GM12878 (cell line): ENCODE data around the gene FRS3. TPM values are rescaled to one million over a fixed set of nuclear protein-coding genes. Genes with fewer than 3 reads are reported as not detected.
"Not testable (repeated sequence)": the region's sequence is repeated elsewhere in the genome, so short reads cannot be mapped to it uniquely, and the experiment has no call there.

Source experiments
- ATAC-seq: fragments of 200-7000 bp; cut with Tn5 transposase; 3 replicates; pipeline ENCODE4 v1.9.1; 2020; ENCODE audit warnings: mild to moderate bottlenecking, moderate library complexity
- BruUV-seq: library from RNA; stranded (reverse); fragments of 400-500 nt; replicated peaks from 2 replicates; lab custom pipeline; 2021; lab: Mats Ljungman, UMichigan
- CTCF ChIA-PET: fragments of 300-600 bp; sonication (Branson Sonifier 250); formaldehyde crosslinking; extraction: SDS; loops from one replicate; lab custom pipeline; 2021; ENCODE audit warnings: inconsistent platforms; lab: Yijun Ruan, JAX
- POLR2A ChIA-PET: fragments of 350-600 bp; formaldehyde crosslinking; extraction: SDS; loops from one replicate; lab custom pipeline; 2021; ENCODE audit warnings: inconsistent platforms; lab: Charles Lee
- RAD21 ChIA-PET: fragments of 300-600 bp; sonication (Branson Sonifier 250); formaldehyde crosslinking; loops from one replicate; lab custom pipeline; 2023; ENCODE audit warnings: antibody characterized with exemption; ENCODE audit not compliant: unreplicated experiment; lab: Charles Lee
- SMC1A ChIA-PET: fragments of 300-600 bp; sonication (Branson Sonifier 250); formaldehyde crosslinking; loops from one replicate; lab custom pipeline; 2023; ENCODE audit not compliant: unreplicated experiment, uncharacterized antibody; lab: Charles Lee
- DNase-seq: peaks from one replicate; pipeline ENCODE4 v3.0.0-alpha.2; 2011; ENCODE audit warnings: low read depth, low spot score
- FAIRE-seq: peaks from 3 replicates; lab custom pipeline; 2011; peaks lifted over from hg19 to GRCh38; lab: Jason Lieb, UNC
- H2AFZ ChIP-seq: 2 replicates; pipeline ENCODE4 v1.6.0; 2011; ENCODE audit warnings: low read depth, low read length, control low read depth; ENCODE audit not compliant: control insufficient read depth
- H3K27ac ChIP-seq: 2 replicates; pipeline ENCODE4 v1.5.1; 2011; ENCODE audit warnings: control low read depth; ENCODE audit not compliant: control insufficient read depth, insufficient read depth
- H3K27me3 ChIP-seq, 2 experiments: replicated peaks in 1 of 2; 2 replicates each; pipeline versions ENCODE4 v1.6.0 to v1.6.1; 2011; ENCODE audit warnings: low read length in 1 of 2; ENCODE audit not compliant: control insufficient read depth in 2 of 2, insufficient read depth in 2 of 2
- H3K36me3 ChIP-seq, 2 experiments: 2 replicates each; pipeline ENCODE4 v1.5.1; 2011; ENCODE audit warnings: low read length in 1 of 2; ENCODE audit not compliant: control insufficient read depth in 2 of 2, insufficient read depth in 2 of 2
- H3K4me1 ChIP-seq: 2 replicates; pipeline ENCODE4 v1.6.1; 2011; ENCODE audit warnings: mild to moderate bottlenecking, low read length, moderate library complexity, mixed read lengths; ENCODE audit not compliant: control insufficient read depth, insufficient read depth
- H3K4me2 ChIP-seq: 2 replicates; pipeline ENCODE4 v1.6.0; 2011; ENCODE audit warnings: control low read depth; ENCODE audit not compliant: control insufficient read depth, insufficient read depth
- H3K4me3 ChIP-seq: fragments of 200-600 bp; sonication (generic); 2 replicates; pipeline ENCODE4 v1.5.1; 2016
- H3K79me2 ChIP-seq: 2 replicates; pipeline ENCODE4 v1.6.0; 2011; ENCODE audit warnings: low read length; ENCODE audit not compliant: control insufficient read depth, insufficient read depth
- H3K9ac ChIP-seq: 2 replicates; pipeline ENCODE4 v1.8.0; 2011; ENCODE audit warnings: low read length, control low read depth, mixed read lengths; ENCODE audit not compliant: control insufficient read depth, insufficient read depth
- H3K9me3 ChIP-seq: replicated peaks from 3 replicates; pipeline ENCODE4 v1.5.1; 2011; ENCODE audit warnings: mild to moderate bottlenecking, low read length; ENCODE audit not compliant: control insufficient read depth, insufficient read depth
- H4K20me1 ChIP-seq: 2 replicates; pipeline ENCODE4 v1.6.0; 2011; ENCODE audit not compliant: control insufficient read depth, insufficient read depth
- CBX3 ChIP-seq: fragments of 200-600 bp; sonication (generic); IDR thresholded peaks from 2 replicates; pipeline ENCODE4 v1.6.1; 2016; ENCODE audit warnings: low read depth, borderline replicate concordance
- CEBPB ChIP-seq, 2 experiments: fragments of 150-350 bp in 1 of 2; IDR thresholded peaks; 2 replicates each; pipeline ENCODE4 v1.6.1; 2012 to 2014; ENCODE audit warnings: low read depth in 2 of 2, low read length in 2 of 2, borderline replicate concordance in 1 of 2, inconsistent platforms in 1 of 2
- HDAC6 ChIP-seq: fragments of 200-600 bp; sonication (generic); IDR thresholded peaks from one replicate; pipeline ENCODE4 v1.8.0; 2017; ENCODE audit warnings: antibody characterized with exemption; ENCODE audit not compliant: unreplicated experiment
- MYC ChIP-seq: IDR thresholded peaks from 2 replicates; pipeline ENCODE4 v1.6.1; 2011; ENCODE audit warnings: mild to moderate bottlenecking, low read length, moderate library complexity, inconsistent platforms; ENCODE audit not compliant: insufficient read depth, insufficient replicate concordance, insufficient read length, severe bottlenecking
- RFX5 ChIP-seq: IDR thresholded peaks from 2 replicates; pipeline ENCODE4 v1.6.1; 2011; ENCODE audit warnings: low read depth, low read length, improper control_type of control experiment
- SMARCA5 ChIP-seq: fragments of 450-650 bp; IDR thresholded peaks from 2 replicates; pipeline ENCODE4 v1.6.1; 2017; ENCODE audit warnings: mild to moderate bottlenecking
- YY1 ChIP-seq: IDR thresholded peaks from 2 replicates; pipeline ENCODE4 v1.6.1; 2011; ENCODE audit warnings: low read depth, mild to moderate bottlenecking, low read length
- WGBS: methylation state at CpG from one replicate; pipeline ENCODE4 v1.1.6; 2016; ENCODE audit warnings: low lambda C conversion rate; ENCODE audit not compliant: insufficient replicate concordance, insufficient coverage; ENCODE audit errors: missing lambda C conversion rate; 5-methylcytosine and 5-hydroxymethylcytosine counted together
- in situ Hi-C: fragments of 300-500 bp; cut with MboI; formaldehyde crosslinking; loops from 9 replicates; pipeline ENCODE4 v1.14.3; 2018; ENCODE audit warnings: mixed read lengths
- intact Hi-C: fragments of 100-400 bp; cut with micrococcal nuclease; formaldehyde crosslinking; loops from one replicate; pipeline ENCODE4 v1.14.2; 2022; ENCODE audit not compliant: unreplicated experiment
- polyA plus RNA-seq, 11 experiments: library from polyadenylated mRNA; depleted of rRNA in 4 of 11; unstranded in 6 of 11; stranded (reverse) in 5 of 11; fragments of >200 nt; fragmentation: Nextera tagmentation in 4 of 11; fragmentation: Illumina TruSeq in 1 of 11; extraction: Ambion mirVana in 4 of 11; extraction: Trizol in 1 of 11; gene quantifications; 1 replicate in 1 of 11; 2 replicates in 10 of 11; pipeline versions ENCODE4 v1.2.1 to v1.2.3, GENCODE V29; 2011 to 2016; ENCODE audit warnings: inconsistent platforms in 2 of 11, missing spikeins in 2 of 11, low read depth in 1 of 11
- total RNA-seq, 4 experiments: library from RNA; depleted of rRNA in 3 of 4; stranded (reverse); fragments of >200 nt in 3 of 4; fragmentation: Illumina TruSeq in 1 of 4; extraction: Trizol in 1 of 4; gene quantifications; 2 replicates each; pipeline versions ENCODE4 v1.2.1 to v1.2.3, GENCODE V29; 2013 to 2021
- TF ChIP-seq, protein P1 (sequence below): IDR thresholded peaks from 2 replicates; pipeline ENCODE4 v1.6.1; 2012; ENCODE audit warnings: low read depth, low read length, improper control_type of control experiment

FRS3 gene
- total and polyA plus RNA-seq, 10 of the 15 experiments (the other 5 are each of a cell fraction or from before 2014, with no cell fraction given) = 0.05 to 3.4 (median 1.5) TPM

DNA sequence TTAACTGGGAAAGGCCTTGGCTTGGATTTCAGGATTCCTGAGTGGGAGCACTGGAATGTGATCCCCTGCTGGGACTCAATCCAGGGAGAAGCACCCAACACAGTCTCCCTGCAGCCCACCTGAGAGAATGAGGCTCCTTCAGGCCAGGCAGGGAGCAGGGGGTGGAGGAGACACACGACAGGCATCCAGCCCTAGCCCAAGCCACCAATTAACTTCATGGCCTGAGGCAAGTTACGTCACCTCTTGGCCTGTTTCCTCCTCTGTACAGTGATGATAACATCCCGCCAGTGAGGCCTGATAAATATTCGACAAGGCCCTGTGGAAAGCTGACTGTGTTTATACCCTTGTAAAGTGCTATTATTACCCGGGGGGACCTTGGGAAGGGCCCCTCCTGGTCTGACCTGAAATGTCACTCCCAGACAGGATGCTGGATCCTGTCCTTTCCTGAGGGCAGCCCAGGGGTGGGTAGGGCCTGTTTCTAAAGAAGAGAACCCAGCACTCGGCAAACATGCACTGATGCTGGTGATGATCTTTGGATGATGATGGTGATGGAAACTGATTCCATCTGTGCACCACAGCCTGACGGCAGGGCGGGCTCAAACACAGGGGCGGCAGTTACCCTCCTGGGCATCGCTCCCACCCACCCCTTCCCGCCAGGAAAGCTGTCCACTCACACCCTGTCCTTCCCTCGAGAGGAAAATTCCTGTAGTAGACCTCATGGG is 12.4 kb downstream of the FRS3 start:
- POLR2A ChIA-PET = no interaction called here
- ATAC-seq = peak; percentile 59
- RAD21 ChIA-PET = no interaction called here
- H3K9me3 ChIP-seq = no peaks in the 10 kb centered on the region
- no peak for FAIRE-seq
- H3K27me3 ChIP-seq = no peaks in the 10 kb centered on the region
- no peaks in the 10 kb centered on the region for H4K20me1 ChIP-seq
- intact Hi-C loops (no loop called here), in situ Hi-C loops (loop anchor here (5.0 kb wide), 1 partner anchor 165 kb away; no protein-coding TSS in a partner anchor)
- no peaks in the 10 kb centered on the region for H3K79me2 ChIP-seq
- no peak overlapping the region for H3K27ac ChIP-seq
- SMC1A ChIA-PET = no interaction called here
- no TSS peak for BruUV-seq
- H3K4me1 ChIP-seq = peaks cover 9% of the 10 kb centered on the region
- H2AFZ ChIP-seq = no peak overlapping the region
- no peak overlapping the region for H3K4me3 ChIP-seq
- H3K36me3 ChIP-seq = peaks cover 1 to 6% of the 10 kb centered on the region in 2 experiments; a peak in 2 of 4 replicates
- no peak overlapping the region for H3K9ac ChIP-seq
- CTCF ChIA-PET = interaction anchor here (1.1 kb wide), 1 partner anchor 79 kb away, joined by 3 read pairs; no protein-coding TSS in a partner anchor
- no peak overlapping the region for H3K4me2 ChIP-seq
- TF ChIP-seq YY1 (no peak), HDAC6 (no peak), CEBPB (IDR thresholded peaks at IDR 0.05; ENCODE audit: borderline replicate concordance in 1 of 2, low read depth in 2 of 2, low read length in 2 of 2) (no peak), CBX3 (no peak), MYC (no peak), SMARCA5 (no peak), RFX5 (no peak)
- TF ChIP-seq, protein P1, sequence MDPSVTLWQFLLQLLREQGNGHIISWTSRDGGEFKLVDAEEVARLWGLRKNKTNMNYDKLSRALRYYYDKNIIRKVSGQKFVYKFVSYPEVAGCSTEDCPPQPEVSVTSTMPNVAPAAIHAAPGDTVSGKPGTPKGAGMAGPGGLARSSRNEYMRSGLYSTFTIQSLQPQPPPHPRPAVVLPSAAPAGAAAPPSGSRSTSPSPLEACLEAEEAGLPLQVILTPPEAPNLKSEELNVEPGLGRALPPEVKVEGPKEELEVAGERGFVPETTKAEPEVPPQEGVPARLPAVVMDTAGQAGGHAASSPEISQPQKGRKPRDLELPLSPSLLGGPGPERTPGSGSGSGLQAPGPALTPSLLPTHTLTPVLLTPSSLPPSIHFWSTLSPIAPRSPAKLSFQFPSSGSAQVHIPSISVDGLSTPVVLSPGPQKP = no peak
- TF ChIP-seq, all 136 proteins: peak for 0
- DNase-seq = no peak
- 60% methylated on average over 12 of the region's 12 CpGs for WGBS

DNA sequence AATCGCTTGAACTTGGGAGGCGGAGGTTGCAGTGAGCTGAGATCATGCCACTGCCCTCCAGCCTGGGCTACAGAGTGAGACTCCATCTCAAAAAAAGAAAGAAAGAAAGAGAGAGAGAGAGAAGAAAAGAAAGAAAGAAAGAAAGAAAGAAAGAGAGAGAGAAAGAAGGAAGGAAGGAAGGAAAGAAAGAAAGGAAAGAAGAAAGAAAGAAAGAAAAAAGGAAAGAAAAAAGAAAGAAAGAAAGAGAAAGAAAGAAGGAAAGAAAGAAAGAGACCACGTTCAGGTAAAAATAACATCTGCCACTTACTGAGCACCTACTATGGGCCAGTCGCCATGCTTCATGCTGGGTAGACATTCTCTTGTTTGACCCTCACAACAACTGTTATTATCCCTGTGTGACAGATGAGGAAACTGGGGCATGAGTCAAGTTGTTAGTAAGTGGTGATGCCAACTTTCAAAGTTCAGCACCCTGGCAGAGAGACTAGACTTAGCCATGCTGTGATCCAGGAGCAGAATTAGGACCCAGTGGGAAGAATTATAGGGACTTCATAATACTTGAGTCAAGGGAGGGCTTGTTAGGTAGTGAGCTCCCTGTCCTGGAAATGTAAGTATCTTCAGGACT is 13.5 kb downstream of the FRS3 start:
- H3K36me3 ChIP-seq, H3K9me3 ChIP-seq, H3K79me2 ChIP-seq, ATAC-seq, H2AFZ ChIP-seq, H3K4me2 ChIP-seq, FAIRE-seq, H3K9ac ChIP-seq, H3K27me3 ChIP-seq, H4K20me1 ChIP-seq, intact Hi-C loops, BruUV-seq, DNase-seq, H3K4me1 ChIP-seq, H3K27ac ChIP-seq, H3K4me3 ChIP-seq: not testable (repeated sequence)
- SMC1A ChIA-PET = interaction anchor here (1.5 kb wide), 1 partner anchor 57 kb away, joined by 4 read pairs; no protein-coding TSS in a partner anchor
- RAD21 ChIA-PET = interaction anchor here (0.6 kb wide), 1 partner anchor 9 kb away, joined by 3 read pairs; no protein-coding TSS in a partner anchor
- WGBS = 58% methylated on average over 4 of the region's 4 CpGs
- POLR2A ChIA-PET = interaction anchor here (1.2 kb wide), 1 partner anchor 33 kb away, joined by 3 read pairs; no protein-coding TSS in a partner anchor
- in situ Hi-C loops = loop anchor here (5.0 kb wide), 1 partner anchor 164 kb away; no protein-coding TSS in a partner anchor
- CTCF ChIA-PET = interaction anchor here (1.1 kb wide), 1 partner anchor 78 kb away, joined by 3 read pairs; no protein-coding TSS in a partner anchor
